SU-DHL-6 (cell line): ENCODE results near the gene SPDEF.

Experiments used
- H2AFZ ChIP-seq: fragments of 200-600 bp; sonication (generic); 2 replicates; pipeline ENCODE4 v1.6.1; 2014; ENCODE audit warnings: low read depth, mild to moderate bottlenecking, moderate library complexity, mixed read lengths, antibody characterized with exemption, low read length; ENCODE audit not compliant: severe bottlenecking
- H3F3A ChIP-seq: fragments of 200-600 bp; shearing (Covaris generic); 2 replicates; pipeline ENCODE4 v1.6.0; 2016; ENCODE audit warnings: antibody characterized with exemption, mild to moderate bottlenecking; ENCODE audit not compliant: insufficient read depth
- H3K27ac ChIP-seq: fragments of 200-600 bp; sonication (generic); 2 replicates; pipeline ENCODE4 v1.5.1; 2016; ENCODE audit warnings: low read depth, mild to moderate bottlenecking, low read length, moderate library complexity, mixed read lengths
- H3K27me3 ChIP-seq: fragments of 200-600 bp; sonication (generic), shearing (Covaris generic); 2 replicates; pipeline ENCODE4 v1.6.0; 2014; ENCODE audit warnings: mild to moderate bottlenecking, low read length
- H3K36me3 ChIP-seq: fragments of 200-600 bp; sonication (generic); 2 replicates; pipeline ENCODE4 v1.6.1; 2014; ENCODE audit warnings: mild to moderate bottlenecking, low read length, mixed read lengths
- H3K4me2 ChIP-seq: fragments of 300-600, 200-600 bp; shearing (Covaris generic), sonication (generic); 2 replicates; pipeline ENCODE4 v1.6.0; 2014; ENCODE audit warnings: low read length, low read depth, mild to moderate bottlenecking; ENCODE audit not compliant: poor library complexity, severe bottlenecking
- H3K4me3 ChIP-seq: fragments of 200-600 bp; sonication (generic); 2 replicates; pipeline ENCODE4 v1.5.1; 2014; ENCODE audit warnings: antibody characterized with exemption, low read length, mild to moderate bottlenecking, mixed read lengths; ENCODE audit not compliant: insufficient read depth, poor library complexity, severe bottlenecking
- H3K79me2 ChIP-seq: fragments of 200-600 bp; sonication (generic); 2 replicates; pipeline ENCODE4 v1.6.1; 2014; ENCODE audit warnings: mild to moderate bottlenecking, low read length, moderate library complexity; ENCODE audit not compliant: insufficient read depth
- H3K9ac ChIP-seq: fragments of 200-600 bp; sonication (generic); 2 replicates; pipeline ENCODE4 v1.7.0; 2014; ENCODE audit warnings: mild to moderate bottlenecking, low read length
- H3K9me2 ChIP-seq: fragments of 200-600 bp; sonication (generic); replicated peaks from 2 replicates; pipeline ENCODE4 v1.6.1; 2014; ENCODE audit warnings: low read length; ENCODE audit not compliant: insufficient read depth
- H3K9me3 ChIP-seq: fragments of 200-600 bp; sonication (generic); 2 replicates; pipeline ENCODE4 v1.6.1; 2014; ENCODE audit warnings: low read length, mixed read lengths; ENCODE audit not compliant: insufficient read depth
- H4K20me1 ChIP-seq: fragments of 200-600 bp; sonication (generic); 2 replicates; pipeline ENCODE4 v1.6.1; 2014; ENCODE audit warnings: low read depth, mild to moderate bottlenecking, antibody characterized with exemption, low read length, moderate library complexity, mixed read lengths
- CTCF ChIP-seq: fragments of 200-600 bp; sonication (generic); IDR thresholded peaks from one replicate; pipeline ENCODE4 v1.5.1; 2017; ENCODE audit warnings: antibody characterized with exemption, mild to moderate bottlenecking, low read length, moderate library complexity; ENCODE audit not compliant: insufficient read depth, poor library complexity, severe bottlenecking
- EZH2phosphoT487 ChIP-seq: fragments of 200-600 bp; sonication (generic), shearing (Covaris generic); conservative IDR thresholded peaks from 2 replicates; pipeline ENCODE4 v1.6.1; 2018; ENCODE audit warnings: mild to moderate bottlenecking, antibody characterized with exemption, low read length, moderate library complexity, mixed read lengths

Gene SPDEF

DNA sequence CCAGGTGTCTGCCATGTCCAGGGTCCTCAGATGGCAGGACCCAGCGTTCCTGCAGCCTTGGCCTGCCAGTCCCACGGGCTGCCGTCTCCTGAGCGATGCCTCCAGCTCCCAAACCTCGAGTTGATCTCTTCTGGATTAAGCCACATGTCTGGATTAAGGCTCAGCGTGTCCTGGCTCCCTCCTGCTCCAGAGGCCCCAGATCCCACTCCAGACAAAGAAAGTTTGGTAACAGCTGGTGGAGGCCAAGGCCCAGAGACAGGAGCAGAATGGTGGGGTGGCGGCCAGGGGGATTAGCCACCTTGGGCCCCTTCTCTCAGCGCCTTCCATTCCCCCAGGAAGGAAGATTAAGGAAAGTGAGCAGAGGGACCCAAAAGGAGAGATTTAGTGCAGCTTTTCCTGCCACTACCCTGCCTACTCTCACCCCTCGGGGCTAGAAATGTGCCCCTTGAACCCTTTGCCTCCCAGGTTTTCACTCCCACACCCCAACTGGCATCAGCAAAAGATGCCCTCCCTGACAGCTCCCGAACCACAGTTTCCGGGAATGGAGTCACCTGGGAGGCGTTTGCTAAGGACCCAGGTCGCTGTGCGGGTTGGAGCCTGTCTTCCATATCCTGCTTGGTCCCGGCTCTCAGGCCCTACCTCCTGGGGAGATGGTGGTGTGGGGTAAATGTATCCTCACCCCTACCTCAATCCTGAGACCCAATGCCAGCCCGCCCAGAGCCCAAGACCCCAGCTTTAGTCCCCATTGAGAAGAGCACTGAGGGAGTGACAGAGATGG lies 6.9 kb downstream of the SPDEF start:
- TF ChIP-seq EZH2phosphoT487: no peak
- TF ChIP-seq CTCF: no peak
- H3K27me3 ChIP-seq: no peaks in the 10 kb centered on the region
- H3K4me3 ChIP-seq: no peak overlapping the region
- no peaks in the 10 kb centered on the region for H3K36me3 ChIP-seq
- H3K9me2 ChIP-seq: no peaks in the 10 kb centered on the region
- H4K20me1 ChIP-seq: no peaks in the 10 kb centered on the region
- H3K9ac ChIP-seq: no peak overlapping the region
- no peaks in the 10 kb centered on the region for H3K9me3 ChIP-seq
- no peak overlapping the region for H3K27ac ChIP-seq
- H3K4me2 ChIP-seq: no peak overlapping the region
- no peak overlapping the region for H2AFZ ChIP-seq
- H3K79me2 ChIP-seq: no peaks in the 10 kb centered on the region
- H3F3A ChIP-seq: no peaks in the 10 kb centered on the region

DNA sequence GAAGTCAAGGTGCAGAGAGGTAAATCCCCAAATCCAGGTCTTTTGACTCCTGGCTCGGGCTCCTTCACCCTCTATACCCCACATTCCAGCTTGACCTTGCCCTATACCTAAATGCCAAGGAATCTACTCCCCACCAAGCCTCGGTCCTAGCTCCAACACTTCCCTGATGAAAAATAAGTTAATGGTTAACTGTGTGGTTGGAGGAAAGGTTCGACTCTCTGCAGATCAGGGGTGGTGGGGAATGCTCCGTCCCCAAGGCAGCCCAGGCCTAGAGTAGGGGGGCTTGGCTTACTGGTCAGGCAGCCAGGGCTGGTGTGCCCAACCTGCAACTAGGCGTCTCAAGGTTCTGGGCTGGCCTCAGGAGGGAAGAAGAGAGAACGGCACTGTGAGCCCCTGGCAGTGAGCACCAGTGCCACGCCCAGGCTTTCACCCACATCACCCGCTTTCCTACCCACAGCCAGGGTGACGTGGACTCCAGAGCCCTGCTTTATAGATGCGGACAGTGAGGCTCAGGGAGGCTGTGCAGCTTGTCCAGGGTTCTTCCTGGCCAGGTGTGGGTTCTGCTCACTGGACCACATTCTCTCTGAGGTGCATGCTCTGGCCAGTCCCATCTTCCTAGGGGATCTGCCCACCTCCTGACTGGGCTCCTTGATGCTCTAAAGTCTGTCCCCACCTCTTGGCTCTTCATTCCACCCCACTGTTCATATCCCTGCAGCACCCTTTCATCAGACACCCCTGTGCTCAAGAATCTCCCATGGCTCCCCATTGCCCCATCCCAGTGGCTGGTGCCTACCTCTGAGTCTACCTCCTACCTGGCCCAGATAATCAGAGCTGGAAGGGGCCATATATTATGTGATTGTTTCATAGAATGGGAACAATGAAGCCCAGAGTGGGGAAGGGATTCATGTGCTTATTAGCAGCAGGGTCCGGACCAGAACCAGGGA lies 8.2 kb downstream of the SPDEF start:
- H3K9ac ChIP-seq: no peak overlapping the region
- no peak overlapping the region for H2AFZ ChIP-seq
- H3K4me3 ChIP-seq: no peak overlapping the region
- H4K20me1 ChIP-seq: no peaks in the 10 kb centered on the region
- no peaks in the 10 kb centered on the region for H3K9me3 ChIP-seq
- no peak overlapping the region for H3K4me2 ChIP-seq
- TF ChIP-seq CTCF: no peak
- TF ChIP-seq EZH2phosphoT487: no peak
- no peaks in the 10 kb centered on the region for H3F3A ChIP-seq
- no peaks in the 10 kb centered on the region for H3K79me2 ChIP-seq
- no peaks in the 10 kb centered on the region for H3K9me2 ChIP-seq
- H3K27me3 ChIP-seq: no peaks in the 10 kb centered on the region
- no peaks in the 10 kb centered on the region for H3K36me3 ChIP-seq
- H3K27ac ChIP-seq: no peak overlapping the region

- Histone ChIP-seq H3K27ac (no peak overlapping the region), H3K4me3 (no peak overlapping the region), H3K4me2 (no peak overlapping the region)
Measured at GRCh38 chr6:34546551-34547321, 9.4 kb downstream of the SPDEF start.

More at GRCh38 chr6:34546551-34547321, 9.4 kb downstream of the SPDEF start:
- Histone ChIP-seq H4K20me1 (no peaks in the 10 kb centered on the region), H3K79me2 (no peaks in the 10 kb centered on the region), H3K9me2 (no peaks in the 10 kb centered on the region), H3K36me3 (no peaks in the 10 kb centered on the region), H3K9me3 (no peaks in the 10 kb centered on the region), H3K27me3 (no peaks in the 10 kb centered on the region), H3F3A (no peaks in the 10 kb centered on the region), H2AFZ (no peak overlapping the region), H3K9ac (no peak overlapping the region)
- TF ChIP-seq EZH2phosphoT487 (no peak), CTCF (no peak)
